Myometrial cell (primary cell): ENCODE results near the gene KIF6. TPM values are rescaled to one million over a fixed set of nuclear protein-coding genes. Genes with fewer than 3 reads are reported as not detected.

Experiments
- total RNA-seq: library from RNA; depleted of rRNA; stranded (reverse); fragments of >200 nt; gene quantifications from 2 replicates; pipeline ENCODE4 v1.2.3, GENCODE V29; 2015

Gene KIF6, protein sequence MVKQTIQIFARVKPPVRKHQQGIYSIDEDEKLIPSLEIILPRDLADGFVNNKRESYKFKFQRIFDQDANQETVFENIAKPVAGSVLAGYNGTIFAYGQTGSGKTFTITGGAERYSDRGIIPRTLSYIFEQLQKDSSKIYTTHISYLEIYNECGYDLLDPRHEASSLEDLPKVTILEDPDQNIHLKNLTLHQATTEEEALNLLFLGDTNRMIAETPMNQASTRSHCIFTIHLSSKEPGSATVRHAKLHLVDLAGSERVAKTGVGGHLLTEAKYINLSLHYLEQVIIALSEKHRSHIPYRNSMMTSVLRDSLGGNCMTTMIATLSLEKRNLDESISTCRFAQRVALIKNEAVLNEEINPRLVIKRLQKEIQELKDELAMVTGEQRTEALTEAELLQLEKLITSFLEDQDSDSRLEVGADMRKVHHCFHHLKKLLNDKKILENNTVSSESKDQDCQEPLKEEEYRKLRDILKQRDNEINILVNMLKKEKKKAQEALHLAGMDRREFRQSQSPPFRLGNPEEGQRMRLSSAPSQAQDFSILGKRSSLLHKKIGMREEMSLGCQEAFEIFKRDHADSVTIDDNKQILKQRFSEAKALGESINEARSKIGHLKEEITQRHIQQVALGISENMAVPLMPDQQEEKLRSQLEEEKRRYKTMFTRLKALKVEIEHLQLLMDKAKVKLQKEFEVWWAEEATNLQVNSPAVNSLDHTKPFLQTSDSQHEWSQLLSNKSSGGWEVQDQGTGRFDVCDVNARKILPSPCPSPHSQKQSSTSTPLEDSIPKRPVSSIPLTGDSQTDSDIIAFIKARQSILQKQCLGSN
- total RNA-seq, result 0.89 and 1.4 TPM in 2 replicates

DNA sequence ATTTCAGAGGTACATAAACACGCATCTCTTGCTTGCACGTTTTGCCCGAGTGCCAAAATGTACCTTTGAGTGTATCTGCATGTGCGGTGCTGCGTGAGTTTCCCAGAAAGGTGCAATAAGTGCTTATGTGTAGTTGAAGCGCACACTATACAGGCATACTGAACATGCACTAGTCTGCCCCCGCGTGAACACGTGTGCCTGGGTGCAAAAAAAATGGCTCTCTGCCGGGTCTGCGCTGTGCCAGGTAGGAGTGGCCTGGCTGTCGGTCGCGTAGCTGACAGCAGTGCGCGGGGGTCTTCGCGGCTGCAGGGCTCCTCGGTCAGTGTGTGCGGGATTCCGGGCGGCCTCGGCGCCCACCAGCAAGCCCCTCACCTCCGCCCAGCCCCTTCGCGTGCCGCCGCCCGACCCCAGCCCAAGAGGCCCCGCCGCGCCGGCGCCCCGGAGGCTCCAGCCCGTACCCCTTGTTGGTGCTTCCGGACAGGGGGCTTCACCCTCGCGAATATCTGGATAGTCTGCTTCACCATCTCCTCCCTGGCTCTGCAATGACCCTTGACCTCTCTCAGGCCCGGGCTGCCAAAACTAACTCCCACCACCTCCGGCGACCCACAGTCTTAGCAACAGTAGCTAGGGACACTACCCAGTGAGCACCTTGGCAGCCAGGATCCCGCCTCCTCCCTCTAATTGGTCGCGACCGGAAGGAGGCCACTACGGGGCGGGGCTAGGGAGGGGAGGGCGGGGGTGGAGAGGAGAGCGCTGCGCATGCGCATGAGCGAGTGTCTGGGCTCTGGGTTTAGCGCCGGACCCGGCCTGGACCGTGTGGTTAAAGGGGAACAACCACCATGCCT lies at the start of gene KIF6:
TSS of gene KIF6 (minus strand) at position 622 of the 845 bp plus-strand sequence. CDS start at position 524, 98 bp downstream.

GRCh38 chr6:39322306-39322850 lies 402.8 kb downstream of the KIF6 start, which contains the start of gene KCNK16:
TSS of gene KCNK16 (minus strand) at chr6:39322702. CDS start at chr6:39322540, 162 bp downstream.

DNA sequence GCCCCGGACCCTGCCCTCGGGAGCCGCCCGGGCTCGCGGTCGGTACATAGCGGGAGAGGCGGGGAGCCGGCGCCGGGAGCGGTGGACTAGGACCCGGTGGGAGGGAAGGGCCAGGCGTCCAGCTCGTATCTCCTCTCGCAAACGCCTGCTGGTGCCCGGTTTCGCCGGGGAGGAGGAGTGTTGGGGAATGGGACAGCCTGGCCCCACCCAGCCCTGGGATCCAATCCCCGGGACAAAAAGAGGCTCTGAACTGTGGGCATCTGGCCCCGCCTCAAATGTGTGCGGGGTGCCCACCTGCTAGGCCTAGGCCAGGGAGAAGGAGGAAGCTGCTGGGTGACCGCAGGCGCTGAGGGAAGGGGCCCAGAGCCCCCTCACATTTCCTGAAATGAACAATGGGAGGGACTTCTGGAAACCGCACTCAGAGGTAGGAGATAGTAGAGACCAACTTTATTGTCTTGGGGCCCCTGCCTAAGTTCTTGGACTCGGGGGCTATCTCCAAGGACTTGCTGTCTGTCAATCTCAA lies 410.9 kb downstream of the KIF6 start, which contains the start of gene KCNK17:
TSS of gene KCNK17 (minus strand) at position 147 of the 523 bp plus-strand sequence. CDS start at position 48, 99 bp downstream.

Other genes starting within 250 kb of the KIF6 start
- 0.29 and 0.35 TPM in 2 replicates for gene DAAM2, start 67.0 kb upstream of the KIF6 start, total RNA-seq
- gene MOCS1, start 209.1 kb upstream of the KIF6 start, total RNA-seq, result 8.1 and 12.2 TPM in 2 replicates